Hypothalamus (tissue), 51 donors: ENCODE results near the gene TK2.

Experiments
- DNase-seq, 51 donors: peaks; one replicate each; lab custom pipeline; 2025; lab: John Stamatoyannopoulos, UW

Gene TK2

DNA sequence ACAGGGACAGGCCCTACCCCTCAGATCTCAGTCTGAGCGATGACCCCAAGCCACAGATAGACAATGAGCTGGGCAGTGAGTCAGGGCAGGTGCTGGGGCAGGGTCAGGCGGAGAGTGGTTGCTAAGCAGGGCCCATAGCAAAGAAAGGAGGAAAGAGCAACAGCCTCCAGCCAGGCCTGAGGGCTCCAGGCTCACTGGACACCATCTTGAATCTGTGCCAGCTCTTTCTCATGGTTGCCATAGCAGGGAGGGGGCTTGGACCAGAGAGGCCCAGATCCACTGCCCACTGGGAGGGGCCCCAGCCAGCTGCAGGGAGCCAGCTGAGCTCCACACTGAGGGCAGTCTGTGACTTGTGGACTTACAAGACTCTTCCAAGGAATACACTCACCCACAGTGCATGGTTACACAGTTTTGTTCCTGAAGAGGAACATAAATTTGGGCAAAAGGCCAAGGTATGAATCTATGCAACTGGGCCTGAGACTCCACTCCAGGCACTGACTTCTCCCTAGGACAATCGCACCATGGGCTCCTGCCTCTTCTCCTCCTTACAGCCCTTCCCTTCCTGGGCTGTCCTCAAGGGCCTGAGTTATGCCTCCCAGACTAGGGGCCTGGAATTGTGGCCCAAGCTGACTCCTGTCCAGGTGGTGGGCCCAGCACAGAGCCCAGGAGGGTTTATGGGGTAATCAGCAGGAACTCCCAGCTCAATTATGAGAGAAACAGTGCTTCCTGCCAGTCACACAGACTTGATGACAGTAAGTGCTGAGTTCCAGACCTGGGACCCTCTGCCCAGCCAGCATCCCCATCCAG is 62.9 kb downstream of the TK2 start:
- peak in 11 of 51 donors; percentile 11 to 56 (median 25) for DNase-seq

DNA sequence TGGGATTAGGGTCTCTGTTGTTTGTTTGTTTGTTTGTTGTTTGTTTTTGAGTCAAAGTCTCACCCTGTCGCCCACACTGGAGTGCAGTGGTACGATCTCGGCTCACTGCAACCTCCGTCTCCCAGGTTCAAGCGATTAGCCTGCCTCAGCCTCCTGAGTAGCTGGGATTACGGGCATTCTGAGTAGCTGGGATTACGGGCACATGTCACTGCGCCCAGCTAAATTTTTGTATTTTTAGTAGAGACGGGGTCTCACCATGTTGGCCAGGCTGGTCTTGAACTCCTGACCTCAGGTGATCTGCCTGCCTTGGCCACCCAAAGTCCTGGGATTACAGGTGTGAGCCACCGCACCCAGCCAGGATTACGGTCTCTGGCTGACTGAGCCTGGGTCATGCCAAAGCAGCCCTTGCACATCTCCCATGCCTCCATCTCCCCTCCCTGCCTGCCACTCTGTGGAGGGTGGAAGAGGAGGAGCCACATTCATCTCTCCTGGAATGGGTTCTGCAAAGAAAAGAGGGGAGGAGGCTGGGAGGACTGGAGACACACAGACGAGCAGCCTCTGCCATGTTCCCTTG is 63.6 kb downstream of the TK2 start:
- no peak for DNase-seq

DNA sequence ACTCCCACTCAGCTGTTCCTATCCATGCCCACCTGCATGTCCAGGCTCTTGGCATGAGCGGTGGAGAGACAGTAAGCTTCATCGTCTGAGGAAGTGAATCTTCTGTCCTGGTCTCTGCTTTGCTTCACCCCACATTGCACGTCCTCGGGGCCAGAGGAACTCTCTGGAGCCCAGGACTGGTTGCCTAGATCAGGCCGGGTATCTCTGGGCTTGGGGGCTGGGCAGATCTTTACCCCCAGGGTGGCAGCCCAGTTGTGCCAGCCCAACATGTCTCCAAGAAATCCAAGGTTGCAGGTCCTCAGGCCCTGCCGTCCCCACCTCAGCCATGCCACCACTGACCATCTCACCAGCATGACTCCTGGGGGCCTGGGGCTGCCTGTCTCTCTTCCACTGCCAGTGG is 64.5 kb downstream of the TK2 start:
- DNase-seq: no peak

DNA sequence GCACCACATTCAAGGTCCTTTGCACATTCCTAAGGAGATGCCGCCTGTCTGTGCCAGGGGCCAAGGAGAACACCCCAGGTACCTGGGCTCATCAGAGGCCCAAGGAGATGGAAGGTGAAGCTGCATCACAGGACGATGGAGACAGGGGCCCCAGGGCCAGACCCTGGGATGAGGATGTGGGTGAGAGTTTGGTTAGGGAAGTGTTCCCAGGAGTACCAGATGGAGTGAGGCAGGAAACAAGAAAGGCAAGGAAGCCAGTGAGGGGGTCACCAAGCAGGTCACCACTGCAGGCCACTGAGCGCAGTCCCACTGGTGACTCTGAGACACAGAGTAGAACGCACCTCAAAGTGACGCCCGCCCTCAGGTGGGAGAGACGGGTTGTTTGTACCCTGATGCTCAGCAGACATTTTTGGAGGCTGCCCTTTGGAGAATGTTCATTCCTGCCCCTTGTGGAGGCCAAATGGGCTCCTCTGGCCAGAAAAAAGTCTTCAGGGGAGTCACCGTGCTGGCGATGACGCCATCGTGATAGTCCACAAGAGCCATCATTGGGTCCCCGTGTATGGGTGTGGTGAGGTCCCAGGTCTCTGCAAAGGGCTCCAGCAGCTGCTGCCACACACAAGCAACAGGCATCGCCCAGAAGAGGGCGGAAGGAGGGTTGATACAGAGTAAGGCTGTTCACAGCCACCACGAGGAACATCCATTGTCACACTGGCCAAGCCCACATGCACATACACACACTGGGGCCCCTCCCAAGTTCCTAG is 65.3 kb downstream of the TK2 start:
- no peak for DNase-seq

DNA sequence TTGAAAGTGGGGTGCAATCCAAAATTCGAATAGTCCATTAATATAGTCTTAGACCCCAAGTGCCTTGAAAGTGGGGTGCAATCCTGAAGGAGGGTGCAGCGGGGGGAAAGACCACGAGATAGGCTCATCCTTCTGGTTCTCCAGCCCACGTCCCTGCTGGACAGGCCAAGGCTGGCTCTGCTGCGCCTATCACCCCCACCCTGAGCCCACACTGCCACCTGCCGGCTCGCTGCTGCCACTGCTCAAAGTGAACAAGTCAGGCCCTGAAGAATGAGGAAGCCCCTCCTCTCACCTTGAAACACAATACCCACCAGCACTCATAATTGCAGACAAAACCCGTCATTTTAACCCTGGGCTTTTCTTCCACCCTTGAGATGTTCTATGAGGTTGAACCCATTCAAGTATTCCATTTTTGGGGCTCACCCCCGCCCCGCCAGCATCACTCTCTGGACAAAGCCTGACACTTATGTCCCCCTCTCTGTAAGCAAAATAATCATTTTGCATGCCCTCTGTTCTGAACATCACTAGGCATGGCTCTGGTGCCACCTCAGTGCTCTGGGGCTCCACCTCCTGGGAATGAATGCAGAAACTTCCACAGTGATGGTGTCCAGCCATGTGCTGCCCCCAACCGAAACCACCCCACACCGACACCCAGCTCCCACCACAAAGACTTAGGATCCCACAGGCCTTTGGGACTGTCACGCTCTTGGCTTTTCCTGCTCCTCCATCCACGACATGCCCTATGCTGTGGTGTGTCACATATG is 66.1 kb downstream of the TK2 start:
- peak in 49 of 51 donors; percentile 14 to 80 (median 48) for DNase-seq

DNA sequence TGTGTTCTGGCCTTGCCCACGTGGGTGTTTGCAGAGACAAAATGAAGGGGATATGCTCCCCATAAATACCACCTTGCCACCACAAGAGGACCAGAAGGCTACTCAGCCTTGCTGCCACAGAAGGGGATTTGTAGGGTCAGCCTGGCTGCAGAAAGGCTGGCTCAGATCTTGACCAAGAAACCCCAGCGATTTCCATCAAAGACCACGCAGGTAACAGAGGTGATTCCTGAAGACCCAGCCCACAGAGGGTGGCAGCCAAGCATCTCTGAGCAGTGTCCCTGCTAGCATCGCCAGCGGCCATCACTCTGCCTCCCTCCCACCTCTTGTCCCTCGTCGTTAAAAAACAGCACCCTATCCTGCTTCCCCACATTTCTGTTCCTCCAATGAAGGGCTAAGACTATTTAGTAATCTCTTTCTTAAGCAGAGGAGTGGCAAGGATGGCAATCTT is 68.0 kb downstream of the TK2 start:
- DNase-seq: no peak

DNA sequence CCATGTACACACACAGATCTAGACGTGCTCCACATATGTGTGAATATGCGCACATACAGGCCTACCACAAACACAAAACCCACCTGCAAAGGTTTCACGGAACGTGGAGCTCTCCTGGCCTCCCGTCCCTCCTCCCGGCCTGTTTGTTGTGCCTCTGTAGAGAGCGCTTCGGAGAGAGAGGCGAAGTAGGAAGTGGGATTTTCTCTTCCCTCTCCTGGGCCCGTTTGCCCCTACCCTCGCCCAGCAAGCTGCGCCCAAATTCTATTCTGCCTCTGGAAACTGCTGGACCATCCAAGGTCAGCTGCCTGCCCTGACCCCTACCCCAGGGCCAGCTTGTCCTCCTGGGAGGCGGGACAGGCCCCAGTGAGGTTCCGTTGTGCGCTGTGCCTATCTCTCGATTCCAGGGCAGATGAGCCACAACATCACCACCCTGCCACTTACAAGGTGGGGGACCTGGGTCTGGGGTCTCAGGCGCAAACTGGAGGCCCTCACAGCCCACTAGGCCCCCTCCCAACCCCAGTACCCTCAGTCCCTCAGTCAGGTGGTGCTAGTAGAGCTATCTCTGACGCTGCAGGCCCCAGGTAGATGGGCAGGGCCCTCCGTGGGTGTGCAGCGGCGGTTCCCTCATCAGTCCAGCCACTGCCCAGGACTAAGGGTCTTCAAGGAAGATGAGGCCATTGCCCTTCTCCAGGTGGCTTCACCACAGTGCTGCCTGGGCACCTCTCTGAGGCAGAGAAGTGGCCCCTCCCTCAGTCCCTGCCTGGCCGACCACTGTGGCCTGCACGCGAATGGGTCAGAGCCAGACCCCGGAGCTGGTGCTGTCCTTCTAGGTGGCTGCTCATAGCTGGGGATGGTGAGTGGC is 68.6 kb downstream of the TK2 start:
- no peak for DNase-seq

DNA sequence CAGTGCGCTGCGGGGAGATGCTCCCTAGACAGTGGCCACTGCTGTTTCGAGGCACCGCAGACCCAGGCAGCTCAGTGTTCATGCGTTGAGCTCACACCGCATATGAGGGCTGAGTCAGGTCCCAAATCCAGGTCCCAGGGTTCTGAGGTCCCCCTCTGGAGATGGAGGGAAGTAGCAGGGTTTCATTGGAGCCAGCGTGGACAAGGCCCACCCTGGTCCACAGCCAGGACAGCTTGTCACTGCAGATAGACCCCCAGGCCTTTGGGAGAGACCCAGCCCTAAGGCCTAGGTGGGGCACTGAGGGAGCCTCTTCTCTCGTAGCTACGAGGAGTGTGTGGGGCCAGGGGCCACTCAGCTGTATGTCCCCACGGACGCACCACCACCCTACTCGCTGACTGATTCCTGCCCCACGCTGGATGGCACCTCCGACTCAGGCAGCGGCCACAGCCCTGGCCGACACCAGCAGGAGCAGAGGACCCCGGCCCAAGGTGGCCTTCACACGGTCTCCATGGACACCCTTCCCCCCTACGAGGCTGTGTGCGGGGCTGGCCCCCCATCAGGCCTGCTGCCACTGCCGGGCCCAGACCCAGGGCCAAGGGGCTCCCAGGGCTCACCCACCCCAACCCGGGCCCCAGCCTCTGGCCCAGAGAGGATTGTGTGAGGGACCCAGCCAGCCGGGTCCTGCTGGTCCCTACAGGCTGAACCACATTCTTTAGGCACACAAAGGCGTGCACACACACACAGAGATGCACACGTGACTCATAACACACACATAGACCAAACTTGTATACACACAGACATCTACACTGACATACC is 69.4 kb downstream of the TK2 start:
- DNase-seq: no peak

DNA sequence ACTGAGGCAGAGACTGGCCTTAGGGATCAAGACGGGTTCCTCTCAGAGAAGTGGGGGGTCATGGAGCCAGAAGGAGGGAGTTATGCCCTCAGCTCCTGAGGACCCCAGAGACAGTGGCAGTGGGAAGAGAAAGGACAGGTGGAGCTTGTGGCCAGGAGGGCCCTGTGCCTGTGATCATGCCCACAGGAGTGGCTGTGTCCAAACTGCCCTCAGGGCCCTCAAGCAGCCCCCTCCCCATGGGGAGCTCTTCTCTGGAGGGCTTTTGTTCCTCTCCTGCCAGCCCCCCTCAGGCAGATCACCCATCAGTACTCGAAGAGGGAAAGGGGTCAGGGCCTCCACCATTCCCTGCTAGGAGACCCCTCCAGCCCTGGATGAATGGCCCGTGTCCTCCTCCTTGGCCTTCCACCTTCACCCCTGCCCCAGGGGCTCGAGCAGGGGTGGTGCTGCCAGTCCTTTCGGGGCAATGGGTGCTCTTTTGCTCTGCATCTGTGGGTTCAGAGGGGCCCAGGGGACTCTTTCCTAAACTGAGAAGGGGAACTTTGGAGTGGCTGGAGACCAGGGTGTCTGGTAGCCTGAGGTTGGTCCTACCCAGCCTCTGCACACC is 70.2 kb downstream of the TK2 start:
- no peak for DNase-seq

DNA sequence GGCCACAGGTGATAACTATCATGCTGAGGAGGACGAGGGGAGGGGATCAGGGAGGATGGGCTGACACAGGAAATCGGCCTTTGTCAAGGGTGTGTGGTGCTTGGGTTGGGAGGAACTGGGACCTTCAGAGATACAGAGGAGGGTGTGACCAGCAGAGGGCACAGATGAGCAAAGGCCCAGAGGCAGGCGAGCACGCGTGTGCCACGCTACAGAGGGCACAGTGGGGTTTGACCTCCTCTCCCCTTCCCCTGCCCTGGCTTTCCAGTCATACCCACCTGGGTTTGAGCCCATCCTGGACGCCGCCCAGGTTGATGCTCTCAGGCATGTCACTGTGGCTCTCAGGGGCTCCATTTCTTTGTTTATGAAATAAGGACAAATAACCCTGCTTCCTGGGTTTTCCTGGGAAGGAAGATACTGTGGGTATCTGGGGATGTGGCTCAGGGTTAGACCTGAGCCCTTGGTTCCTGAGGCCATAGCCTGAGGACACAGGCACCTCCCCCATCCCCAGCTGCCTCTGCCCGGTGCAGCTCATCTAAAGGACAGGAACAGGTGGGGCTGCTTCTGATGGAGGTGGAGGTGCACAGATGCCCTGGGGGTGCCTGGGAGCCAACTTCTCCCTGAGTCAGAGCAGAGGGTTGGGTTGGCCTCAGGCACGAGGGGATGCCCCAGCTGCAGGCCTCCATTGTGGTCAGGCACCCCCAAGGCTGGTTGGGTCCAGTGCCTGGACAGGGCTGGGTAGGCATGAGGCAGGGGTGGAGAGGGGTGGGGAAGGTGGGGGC is 71.0 kb downstream of the TK2 start:
- peak in 36 of 51 donors; percentile 8 to 74 (median 36) for DNase-seq

DNA sequence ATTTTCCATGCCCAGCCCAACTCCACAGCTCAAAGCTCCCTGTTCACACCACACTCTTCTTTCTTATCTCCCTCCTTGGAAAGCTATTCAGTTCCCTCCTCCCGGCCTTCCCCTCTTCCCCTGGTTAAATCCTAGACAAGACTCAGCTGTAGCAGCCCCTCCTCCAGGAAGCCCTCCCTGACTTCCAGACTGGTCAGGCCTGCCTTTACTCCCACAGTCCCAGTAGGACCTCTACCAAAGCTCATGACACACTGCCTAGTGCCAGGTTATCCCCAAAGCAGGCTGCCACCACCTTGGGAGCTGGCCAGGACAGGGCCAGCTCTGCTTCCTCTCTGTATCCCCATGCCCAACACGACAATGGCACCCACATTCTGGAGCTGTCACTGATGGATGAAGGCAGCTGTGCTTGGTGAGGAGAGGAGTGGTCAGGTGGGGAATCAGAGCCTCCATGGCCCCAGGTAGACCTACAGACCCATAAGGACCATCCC is 72.8 kb downstream of the TK2 start:
- no peak for DNase-seq

DNA sequence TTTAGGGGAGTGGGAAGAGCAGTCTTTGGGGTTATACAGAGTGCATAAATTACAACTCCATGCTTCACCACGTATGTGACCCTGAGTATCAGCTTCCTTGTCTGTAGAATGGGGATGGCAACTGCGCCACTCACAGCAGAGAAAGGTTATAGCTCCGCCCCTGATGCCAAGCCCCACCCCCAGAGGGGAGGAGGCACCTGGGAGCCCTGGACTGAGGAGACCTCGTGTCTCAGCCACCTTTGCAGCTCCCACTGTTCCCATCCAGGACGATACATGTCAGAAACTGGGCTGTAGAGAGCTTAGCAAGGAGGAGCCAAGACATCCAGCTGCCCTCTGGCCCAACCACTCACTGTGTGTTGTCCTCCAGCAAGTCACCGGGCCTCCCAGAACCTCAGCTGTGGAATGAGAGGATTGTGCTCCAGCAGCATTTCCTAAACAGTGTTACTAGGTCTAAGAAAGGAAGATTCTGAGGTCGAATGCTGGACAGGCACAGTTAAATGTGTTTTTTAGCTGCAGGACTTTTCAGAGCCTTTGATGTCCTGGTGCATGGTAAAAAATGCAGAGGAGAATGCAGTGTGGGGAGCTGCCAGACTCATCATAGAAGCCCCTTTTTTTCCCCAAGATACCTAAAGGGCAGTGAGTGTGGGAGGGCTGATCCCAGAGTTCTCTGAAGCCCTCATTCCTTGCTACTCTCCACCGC is 73.4 kb downstream of the TK2 start:
- no peak for DNase-seq

DNA sequence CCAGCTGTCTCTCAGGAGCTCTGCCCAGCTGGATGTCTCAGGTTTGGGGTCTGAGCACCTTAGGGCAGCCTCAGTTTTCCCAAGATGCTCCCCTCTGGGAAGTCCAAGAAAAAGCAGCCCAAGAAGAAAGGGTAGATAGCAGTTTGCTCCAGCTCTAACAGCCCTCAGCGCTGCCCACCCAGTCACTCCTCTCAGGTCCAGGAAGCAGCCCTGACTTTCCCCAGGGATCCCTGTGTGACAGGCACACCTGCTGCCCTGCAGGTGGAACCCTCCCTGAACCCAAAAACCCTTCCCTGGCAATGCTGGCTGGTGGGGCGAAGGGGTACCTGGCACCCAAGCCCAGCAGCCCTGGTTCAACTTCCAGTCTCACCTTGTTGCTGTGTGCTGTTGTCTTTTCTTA is 74.7 kb downstream of the TK2 start:
- DNase-seq: no peak

DNA sequence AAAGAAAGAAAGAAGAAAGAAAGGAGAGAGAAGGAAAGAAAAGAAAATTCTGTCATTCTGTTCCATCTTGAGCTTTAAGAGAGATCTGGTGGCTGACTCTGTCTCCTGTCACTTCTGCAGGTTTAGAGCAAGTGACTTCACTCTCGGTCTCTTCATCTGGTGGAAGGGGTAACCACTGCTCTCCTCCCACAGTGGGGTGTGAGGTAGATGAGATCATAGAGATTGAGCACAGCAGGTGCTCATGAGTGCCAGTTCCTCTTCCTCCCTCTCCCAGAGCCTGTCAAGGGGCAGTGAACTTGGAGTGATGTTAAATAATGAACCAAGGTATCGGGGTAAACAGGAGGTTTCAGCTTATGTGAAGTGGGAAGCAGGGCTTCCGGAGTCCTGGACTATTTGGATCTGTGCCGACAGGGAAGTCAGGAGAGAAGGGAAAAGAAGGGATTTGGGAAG is 75.1 kb downstream of the TK2 start:
- no peak for DNase-seq

DNA sequence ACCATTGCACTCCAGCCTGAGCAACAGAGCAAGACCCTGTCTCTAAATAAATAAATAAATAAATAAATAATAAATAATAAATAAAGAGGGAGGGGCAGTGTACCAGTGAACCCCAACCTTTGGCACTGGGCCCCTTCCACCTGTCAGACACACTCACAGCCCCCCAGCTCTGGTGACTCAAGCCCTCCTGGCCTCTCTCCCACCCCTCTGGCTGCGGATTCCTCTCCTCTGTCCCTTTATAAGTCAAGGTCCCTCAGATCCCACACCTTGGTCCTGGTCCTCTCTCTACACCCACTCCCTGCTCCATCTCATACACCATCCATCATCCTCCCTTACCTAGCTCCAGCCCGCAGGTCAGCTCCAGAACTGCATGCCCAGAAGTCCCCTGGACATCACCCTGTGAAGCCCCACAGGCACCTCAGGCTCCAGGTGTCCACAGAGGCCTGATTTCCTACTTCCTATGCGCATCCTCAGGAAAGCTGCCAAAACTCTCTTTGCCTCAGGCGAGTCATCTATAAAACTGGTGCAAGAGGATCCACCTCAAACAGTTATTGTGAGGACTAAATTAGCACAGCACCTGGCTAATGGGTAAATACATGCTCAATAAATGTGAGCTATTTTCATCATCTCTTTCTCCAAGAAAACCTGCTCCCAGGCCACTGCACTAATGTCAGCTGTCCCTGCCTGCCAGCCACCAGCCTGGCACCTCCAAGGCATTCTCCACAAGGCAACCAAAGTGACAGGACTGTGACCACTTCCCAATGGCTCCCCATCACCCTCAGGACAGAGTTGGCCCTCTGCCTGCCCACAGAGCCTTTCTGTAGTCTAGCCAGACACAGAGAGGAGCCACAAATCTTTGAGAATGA is 76.0 kb downstream of the TK2 start:
- DNase-seq: no peak

DNA sequence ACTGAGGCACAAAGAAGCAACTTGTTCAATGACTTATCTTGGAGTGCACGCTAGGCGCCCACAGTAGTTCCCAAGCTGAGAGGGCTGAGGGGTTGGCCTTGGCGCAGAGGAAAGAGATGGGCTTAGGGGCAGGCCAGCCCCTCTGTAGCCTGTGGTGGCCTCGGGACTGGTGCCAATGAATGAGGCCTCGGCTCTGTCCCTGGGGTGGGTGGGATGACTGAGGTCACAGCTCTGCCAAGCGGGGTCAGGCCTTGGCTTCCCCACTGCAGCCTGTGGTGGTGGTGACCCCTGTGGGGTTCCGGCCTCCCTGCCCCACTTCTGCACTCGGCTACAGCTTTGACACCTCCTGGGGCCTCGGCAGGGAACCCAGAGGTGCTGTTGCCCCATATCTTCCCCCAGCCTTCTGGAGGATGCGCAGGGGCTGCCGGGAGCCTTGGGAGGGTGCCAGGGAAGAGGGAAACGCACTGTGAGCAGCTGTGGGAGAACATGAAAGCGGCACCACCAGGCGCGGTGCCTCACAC is 76.8 kb downstream of the TK2 start:
- DNase-seq: no peak
